ENCODE data around the gene WWC1.
A peak's percentile ranks its signal among the peaks of the same experiment; 100 is the strongest.

The WWC1 gene

GRCh38 chr5:168291342-168291963, at the start of gene WWC1:
TSS of gene WWC1 (plus strand) at chr5:168291645. CDS start at chr5:168292153, 508 bp downstream.
- peak; percentile 4 for DNase-seq

- DNase-seq: no peak
Observed at GRCh38 chr5:168244838-168245559, 46.4 kb upstream of the WWC1 start.

DNA sequence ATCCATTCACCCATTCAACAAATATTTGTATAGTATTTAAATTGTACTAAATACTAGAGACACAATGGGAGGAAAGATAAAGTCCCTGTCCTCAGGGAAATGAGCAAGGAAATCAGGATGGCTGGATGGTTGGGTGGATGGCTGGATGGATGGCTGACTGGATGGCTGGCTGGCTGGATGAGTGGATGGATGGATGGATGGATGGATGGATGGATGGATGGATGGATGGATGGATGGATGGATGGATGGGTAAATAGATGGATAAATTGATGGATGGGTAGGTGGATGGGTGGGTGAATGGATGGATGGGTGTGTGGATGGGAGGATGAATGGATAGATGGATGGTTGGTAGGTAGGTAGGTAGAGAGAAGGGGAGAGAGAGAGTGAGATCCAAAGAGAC, 41.5 kb upstream of the WWC1 start:
- no peak for DNase-seq

DNA sequence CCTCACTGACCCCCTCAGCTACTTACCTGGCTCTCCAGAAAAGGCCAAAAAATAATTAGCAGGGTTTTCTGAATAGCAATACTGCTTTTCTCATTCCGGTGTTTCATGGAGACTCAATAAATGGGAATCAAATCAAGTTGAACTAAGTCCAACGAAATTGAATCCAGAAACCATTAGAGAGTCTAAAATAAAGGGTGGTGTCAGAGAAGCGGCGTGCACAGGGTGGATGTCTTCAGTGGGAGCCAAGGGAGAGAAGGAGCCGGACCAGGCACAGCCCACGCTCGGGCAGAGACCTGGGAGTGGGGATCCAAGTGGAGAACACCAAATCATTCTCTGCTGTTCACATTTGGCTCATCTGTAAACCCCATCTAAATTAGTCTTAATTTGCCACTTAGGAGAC, 40.2 kb upstream of the WWC1 start:
- no peak for DNase-seq

DNA sequence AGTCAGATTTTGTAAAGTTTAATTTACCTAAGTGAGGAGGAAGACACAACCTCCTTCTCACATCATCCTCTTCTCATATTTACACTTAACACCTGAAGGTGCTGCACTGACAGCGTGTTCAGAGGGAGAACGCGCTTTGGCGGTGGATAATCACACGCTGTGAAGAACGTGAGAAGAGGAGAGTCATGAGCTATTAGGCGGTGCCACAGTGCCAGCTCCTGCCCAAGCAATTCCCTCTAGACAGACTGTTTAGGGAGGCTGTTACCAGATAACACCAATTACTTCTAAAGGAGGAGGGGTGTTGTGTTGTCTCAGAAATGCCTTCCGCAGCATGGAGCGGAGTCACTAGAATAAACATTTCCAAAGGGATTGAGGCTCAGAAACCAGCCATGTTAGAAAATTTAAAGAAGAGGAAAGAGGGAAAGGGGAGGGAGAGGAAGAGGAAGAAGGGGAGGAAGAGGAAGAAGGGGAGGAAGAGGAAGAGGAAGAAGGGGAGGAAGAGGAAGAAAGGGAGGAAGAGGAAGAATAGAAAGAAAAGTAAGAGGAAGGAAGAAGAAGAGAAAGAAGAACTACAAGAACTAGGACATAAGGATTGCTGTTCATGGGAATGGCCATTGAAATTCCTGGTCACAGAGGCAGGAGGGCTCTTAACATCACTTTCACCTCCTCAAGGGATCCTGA, 37.3 kb upstream of the WWC1 start:
- DNase-seq: no peak

GRCh38 chr5:168260353-168261226, 30.9 kb upstream of the WWC1 start:
- DNase-seq: no peak

GRCh38 chr5:168261227-168261571, 30.2 kb upstream of the WWC1 start:
- no peak for DNase-seq

GRCh38 chr5:168262042-168262743, 29.3 kb upstream of the WWC1 start:
- DNase-seq: no peak

GRCh38 chr5:168263121-168263520, 28.3 kb upstream of the WWC1 start:
- DNase-seq: no peak

GRCh38 chr5:168266016-168266415, 25.4 kb upstream of the WWC1 start:
- DNase-seq: no peak

DNA sequence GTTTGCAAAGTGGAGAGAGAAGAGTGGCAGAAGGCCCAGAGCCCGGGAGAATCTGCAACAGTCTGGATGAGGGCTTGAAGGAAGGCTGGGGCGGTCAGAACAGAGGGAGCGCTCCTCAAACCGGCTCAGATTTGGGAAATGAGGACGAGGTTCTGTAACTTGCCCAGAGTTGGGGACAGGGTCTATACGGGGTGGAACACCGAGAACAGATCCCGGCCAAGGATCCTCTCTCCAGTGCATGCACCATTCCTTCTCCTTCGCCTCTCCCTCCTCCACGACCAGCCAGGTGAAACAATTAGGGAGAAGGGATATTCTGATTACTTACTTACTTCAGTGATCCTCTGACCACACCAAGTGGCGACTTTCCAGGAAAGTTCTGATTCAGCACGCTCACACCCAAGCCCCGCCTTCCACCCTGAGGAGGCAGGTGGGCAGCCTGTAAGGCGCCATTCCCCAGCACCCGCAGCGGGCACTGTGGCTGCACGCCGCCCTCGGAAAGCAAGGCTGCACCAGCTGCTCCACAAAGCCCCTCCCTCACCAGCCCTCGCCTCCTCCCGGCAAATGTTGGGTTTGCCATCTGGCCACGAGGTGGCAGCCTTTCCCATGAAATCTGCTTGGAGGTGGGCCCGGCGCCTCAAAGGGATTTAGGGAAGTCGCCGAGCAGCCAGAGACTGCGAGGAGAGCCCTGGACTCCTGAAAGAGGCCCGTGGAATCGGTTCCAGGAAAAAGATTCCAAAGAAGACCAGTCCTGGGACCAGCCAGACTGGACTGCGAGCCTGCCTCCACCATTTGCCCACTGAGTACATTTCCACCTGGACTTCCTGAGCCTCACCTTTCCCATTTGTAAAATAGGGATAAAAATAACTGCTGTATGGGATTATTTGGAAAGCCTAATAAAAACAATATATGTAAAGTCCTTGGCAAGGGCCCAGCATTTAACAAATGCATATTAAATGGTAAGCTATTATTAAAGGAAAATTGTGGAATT, 22.2 kb upstream of the WWC1 start:
- DNase-seq: peak; percentile 31

DNA sequence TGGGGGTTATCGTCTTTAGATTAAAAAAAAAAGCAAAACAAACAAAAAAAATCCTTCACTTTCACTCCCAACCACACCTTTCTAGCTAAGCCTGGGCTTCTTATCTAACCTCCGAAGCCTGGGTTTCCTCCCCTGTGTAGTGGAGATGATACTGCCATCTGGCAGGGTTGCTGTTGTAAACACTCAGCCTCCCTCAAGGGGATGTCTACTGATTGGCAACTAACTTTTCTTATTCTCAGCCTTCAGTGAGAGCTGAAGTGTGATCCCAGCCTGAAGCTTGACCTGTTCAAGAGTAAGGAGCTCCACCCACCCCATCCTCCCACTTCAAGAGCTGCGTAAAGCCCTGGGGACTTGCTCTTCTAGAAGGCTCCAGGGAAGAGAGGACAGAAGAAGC, 21.5 kb upstream of the WWC1 start:
- DNase-seq: no peak

DNA sequence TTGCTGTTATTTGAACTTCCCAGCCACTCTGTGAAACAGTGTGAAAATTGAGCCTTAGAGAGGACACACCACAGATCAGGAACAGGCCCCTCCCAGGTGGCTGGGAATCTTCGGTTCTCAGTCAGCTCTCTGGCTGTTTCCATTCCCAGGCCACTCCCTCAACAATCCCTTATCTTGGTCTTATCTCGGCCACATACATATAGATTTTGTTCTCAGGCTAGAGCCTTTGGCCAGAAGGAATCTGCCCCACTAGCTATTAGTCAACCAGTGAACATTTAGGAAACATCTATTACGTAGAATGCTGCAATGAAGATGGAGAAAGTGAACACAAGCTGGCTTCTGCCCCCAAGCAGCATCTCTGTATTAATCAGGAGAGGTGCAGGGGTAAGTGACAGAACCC, 21.0 kb upstream of the WWC1 start:
- DNase-seq: no peak

DNA sequence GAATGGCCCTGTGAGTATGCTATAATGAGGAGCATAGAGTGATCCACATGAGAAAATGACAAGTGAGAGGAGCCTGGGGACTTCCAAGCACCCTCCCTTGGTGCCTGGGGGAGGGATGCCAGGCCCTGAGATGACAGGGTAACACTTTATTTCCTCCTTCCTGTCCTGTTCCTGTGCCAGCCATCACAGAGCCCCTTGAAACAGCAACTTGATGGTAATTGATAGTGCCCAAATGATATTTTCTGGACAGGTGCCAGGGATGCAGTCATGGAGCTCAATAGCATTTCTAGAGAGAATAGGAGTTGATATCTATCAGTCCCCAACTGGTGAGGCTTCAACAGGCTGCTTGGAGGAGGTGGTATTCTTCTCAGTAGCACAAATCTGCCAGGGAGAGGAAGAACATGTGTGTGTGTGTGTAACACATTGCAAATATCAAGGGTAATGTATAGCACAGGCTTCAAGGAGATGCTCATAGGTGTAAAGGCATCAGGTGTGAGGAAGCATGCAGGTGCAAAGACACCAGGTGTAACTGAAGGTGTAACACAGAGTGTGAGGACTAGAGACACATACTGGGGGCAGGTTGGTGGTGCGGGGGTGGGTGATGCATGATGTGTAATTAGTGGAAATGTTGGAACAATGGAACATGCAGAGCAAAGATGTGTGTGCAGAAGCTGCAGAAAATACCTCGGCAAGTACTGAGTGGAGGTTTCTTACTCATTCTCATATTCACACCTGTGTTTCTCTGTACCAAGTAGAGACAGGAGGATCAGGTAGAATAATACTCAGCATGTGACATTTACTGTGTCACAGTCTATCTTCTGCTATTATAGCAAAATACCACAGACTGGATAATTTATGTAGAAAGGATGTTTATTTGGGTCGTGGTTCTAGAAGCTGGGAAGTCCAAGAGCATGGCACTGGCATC, 18.1 kb upstream of the WWC1 start:
- DNase-seq: no peak

DNA sequence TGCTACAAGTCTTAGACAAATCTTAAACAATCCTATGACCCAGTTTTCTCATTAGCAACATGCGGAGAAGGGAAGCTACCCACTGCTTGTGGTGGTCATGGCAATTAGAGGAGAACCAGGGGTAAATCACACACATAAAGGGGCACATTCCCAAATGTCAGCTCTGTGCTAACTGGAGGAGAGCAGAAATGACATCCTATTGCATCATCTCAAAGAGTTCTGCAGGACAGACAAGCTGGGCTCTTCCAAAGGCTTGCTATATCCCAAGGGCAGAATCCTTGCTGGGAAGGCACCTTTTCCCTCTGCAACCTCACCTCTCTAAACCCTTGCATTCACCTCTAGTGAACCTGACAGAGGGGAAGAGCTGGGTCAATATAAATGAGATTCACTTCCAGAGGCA, 17.0 kb upstream of the WWC1 start:
- no peak for DNase-seq

DNA sequence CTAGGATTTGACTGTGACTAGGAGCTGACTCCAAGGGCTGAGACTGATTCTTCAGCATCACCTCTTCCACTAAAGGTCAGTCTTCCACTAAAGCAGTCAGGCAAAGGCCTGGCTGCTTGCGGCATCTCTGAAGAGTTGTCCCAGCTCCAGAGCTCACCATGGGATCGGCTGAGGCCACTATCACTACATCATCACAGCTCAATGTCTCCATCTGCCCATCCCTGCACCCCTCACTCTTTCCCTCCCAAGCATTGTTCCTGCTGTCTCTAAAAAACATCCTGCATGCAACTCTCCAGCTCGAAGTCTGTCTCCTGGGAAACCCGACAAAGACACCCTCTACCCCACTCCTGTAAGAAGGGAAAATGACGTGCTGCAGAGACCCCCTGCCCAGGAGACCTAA, 15.5 kb upstream of the WWC1 start:
- DNase-seq: no peak

DNA sequence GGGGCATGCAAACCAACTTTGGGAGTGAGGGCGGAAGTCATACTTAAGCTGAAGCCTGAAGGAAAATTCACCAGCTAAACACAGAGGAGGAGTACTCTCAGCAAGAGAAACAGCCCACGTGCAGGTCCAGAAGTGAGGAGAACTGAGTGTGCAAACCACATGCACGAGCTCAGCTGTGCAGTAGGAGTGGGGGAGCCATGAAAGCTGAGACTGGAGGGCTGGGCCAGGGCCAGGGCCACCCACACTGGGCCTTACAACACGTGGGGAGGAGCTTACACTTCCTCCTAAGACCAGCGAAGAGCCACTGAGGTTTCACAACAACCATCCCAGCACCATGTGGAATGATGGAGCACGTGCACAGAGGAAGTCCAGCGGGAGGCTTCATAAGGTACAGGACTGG, 9.3 kb upstream of the WWC1 start:
- peak; percentile 97 for DNase-seq

- no peak for DNase-seq
Observed at GRCh38 chr5:168284809-168285208, 6.6 kb upstream of the WWC1 start.

- no peak for DNase-seq
Observed at GRCh38 chr5:168285696-168286095, 5.7 kb upstream of the WWC1 start.

GRCh38 chr5:168286386-168286785, 5.1 kb upstream of the WWC1 start:
- no peak for DNase-seq
